CD14-positive monocyte (primary cell): Measurements from ENCODE around the gene SPON1. TPM values are rescaled to one million over a fixed set of nuclear protein-coding genes. Genes with fewer than 3 reads are reported as not detected.

Experiments used
- DNase-seq, 3 donors: peaks; one replicate each; pipeline ENCODE4 v3.0.0-alpha.2; 2011 to 2022
- H2AFZ ChIP-seq: 2 replicates; pipeline ENCODE4 v1.6.0; 2012; ENCODE audit warnings: mild to moderate bottlenecking, low read depth, low read length, inconsistent platforms; ENCODE audit not compliant: insufficient read depth, poor library complexity, severe bottlenecking
- H3K27ac ChIP-seq, 2 donors: 1 replicate in 1 of 2; 2 replicates in 1 of 2; pipeline ENCODE4 v1.5.1; 2012 to 2013; ENCODE audit warnings: low read length in 2 of 2, control low read depth in 1 of 2, inconsistent platforms in 1 of 2, low read depth in 1 of 2, mild to moderate bottlenecking in 1 of 2
- H3K27me3 ChIP-seq, 2 donors: one replicate each; pipeline versions ENCODE4 v1.6.0 to v1.6.1; 2011 to 2013; ENCODE audit warnings: low read length in 2 of 2; ENCODE audit not compliant: control insufficient read depth in 2 of 2, insufficient read depth in 2 of 2
- H3K36me3 ChIP-seq, 2 donors: replicated peaks in 1 of 2; 1 replicate in 1 of 2; 2 replicates in 1 of 2; pipeline versions ENCODE4 v1.5.1 to v1.6.1; 2012 to 2013; ENCODE audit warnings: low read length in 2 of 2, control low read depth in 1 of 2, inconsistent platforms in 1 of 2, mild to moderate bottlenecking in 1 of 2; ENCODE audit not compliant: insufficient read depth in 2 of 2, control insufficient read depth in 1 of 2
- H3K4me1 ChIP-seq, 2 donors: 1 replicate in 1 of 2; 2 replicates in 1 of 2; pipeline versions ENCODE4 v1.5.1 to v1.6.1; 2012 to 2013; ENCODE audit warnings: low read length in 2 of 2, control low read depth in 1 of 2, inconsistent platforms in 1 of 2, mild to moderate bottlenecking in 1 of 2, moderate library complexity in 1 of 2; ENCODE audit not compliant: insufficient read depth in 2 of 2, control insufficient read depth in 1 of 2
- H3K4me2 ChIP-seq: replicated peaks from 2 replicates; pipeline ENCODE3; 2012; ENCODE audit warnings: low read length, moderate library complexity, mild to moderate bottlenecking; ENCODE audit not compliant: poor library complexity, severe bottlenecking; ENCODE audit errors: extremely low read depth
- H3K4me3 ChIP-seq, 3 experiments: fragments of 200-600 bp in 1 of 3; sonication (generic) in 1 of 3; replicated peaks in 1 of 3; 1 replicate in 2 of 3; 2 replicates in 1 of 3; pipeline ENCODE4 v1.5.1; 2011 to 2013; ENCODE audit warnings: low read length in 3 of 3, mild to moderate bottlenecking in 3 of 3, control low read depth in 2 of 3, low read depth in 2 of 3, inconsistent platforms in 1 of 3, moderate library complexity in 1 of 3
- H3K79me2 ChIP-seq: 2 replicates; pipeline ENCODE4 v1.6.0; 2012; ENCODE audit warnings: mild to moderate bottlenecking, control low read depth, inconsistent platforms, low read length, moderate library complexity; ENCODE audit not compliant: insufficient read depth
- H3K9ac ChIP-seq: 2 replicates; pipeline ENCODE4 v1.6.0; 2017; ENCODE audit warnings: low read length, mild to moderate bottlenecking; ENCODE audit not compliant: insufficient read depth, poor library complexity, severe bottlenecking
- H3K9me3 ChIP-seq, 2 donors: replicated peaks in 1 of 2; 1 replicate in 1 of 2; 2 replicates in 1 of 2; pipeline versions ENCODE4 v1.5.1 to v1.6.1; 2012 to 2013; ENCODE audit warnings: low read length in 2 of 2, control low read depth in 1 of 2; ENCODE audit not compliant: control insufficient read depth in 1 of 2, insufficient read depth in 1 of 2
- H4K20me1 ChIP-seq: 2 replicates; pipeline ENCODE4 v1.6.0; 2012; ENCODE audit warnings: mild to moderate bottlenecking, low read length, control low read depth, moderate library complexity; ENCODE audit not compliant: insufficient read depth
- H3K27ac Mint-ChIP-seq, 7 donors: one replicate each; pipeline ENCODE4 v1.8.0; 2020; ENCODE audit warnings: mild to moderate bottlenecking in 7 of 7, mixed read lengths in 7 of 7, moderate library complexity in 6 of 7, inconsistent platforms in 2 of 7
- H3K27me3 Mint-ChIP-seq, 3 donors: one replicate each; pipeline ENCODE4 v1.8.0; 2021 to 2022; ENCODE audit warnings: low read depth in 3 of 3, mild to moderate bottlenecking in 3 of 3, mixed read lengths in 3 of 3, moderate library complexity in 3 of 3, inconsistent platforms in 1 of 3
- H3K36me3 Mint-ChIP-seq, 2 donors: one replicate each; pipeline ENCODE4 v1.8.0; 2020; ENCODE audit warnings: mixed read lengths in 2 of 2, inconsistent platforms in 1 of 2, mild to moderate bottlenecking in 1 of 2
- H3K4me1 Mint-ChIP-seq: one replicate; pipeline ENCODE4 v1.8.0; 2020; ENCODE audit warnings: mild to moderate bottlenecking, mixed read lengths
- H3K4me3 Mint-ChIP-seq, 2 donors: one replicate each; pipeline ENCODE4 v1.8.0; 2020; ENCODE audit warnings: mild to moderate bottlenecking in 2 of 2, mixed read lengths in 2 of 2, moderate library complexity in 1 of 2
- H3K9me3 Mint-ChIP-seq, 7 donors: one replicate each; pipeline ENCODE4 v1.8.0; 2020 to 2022; ENCODE audit warnings: mixed read lengths in 7 of 7, mild to moderate bottlenecking in 6 of 7, moderate library complexity in 6 of 7, inconsistent platforms in 2 of 7
- CTCF ChIP-seq: fragments of 200-600 bp; IDR thresholded peaks from one replicate; pipeline ENCODE4 v1.8.0; 2022; ENCODE audit warnings: antibody characterized with exemption, mild to moderate bottlenecking
- WGBS: methylation state at CpG from one replicate; pipeline ENCODE4 v1.1.5; 2013; ENCODE audit warnings: missing lambda C conversion rate; ENCODE audit not compliant: insufficient coverage; 5-methylcytosine and 5-hydroxymethylcytosine counted together
- intact Hi-C, 2 donors: fragments of 100-400 bp; cut with micrococcal nuclease; formaldehyde crosslinking; loops; one replicate each; pipeline versions ENCODE4 v1.15.0 to v1.15.1; 2023
- polyA plus RNA-seq, 3 donors: library from polyadenylated mRNA; depleted of rRNA in 1 of 3; unstranded in 2 of 3; stranded (reverse) in 1 of 3; fragments of 300-500 nt in 2 of 3; fragments of >200 nt in 1 of 3; fragmentation: Illumina TruSeq in 2 of 3; gene quantifications; 1 replicate in 2 of 3; 2 replicates in 1 of 3; pipeline ENCODE4 v1.2.3, GENCODE V29; 2012 to 2021

The SPON1 gene
- polyA plus RNA-seq, 3 donors: not detected

GRCh38 chr11:13955971-13956421 lies 6.5 kb upstream of the SPON1 start:
- Histone ChIP-seq H3K79me2 (no peaks in the 10 kb centered on the region), H2AFZ (no peak overlapping the region), H3K9ac (no peak overlapping the region), H4K20me1 (no peaks in the 10 kb centered on the region), H3K27ac (no peak overlapping the region), H3K4me1 (no peaks in the 10 kb centered on the region), H3K4me3 (no peak overlapping the region), H3K9me3 (peaks cover 0 to 3% of the 10 kb centered on the region in 2 donors), H3K4me2 (no peak overlapping the region), H3K36me3 (no peaks in the 10 kb centered on the region), H3K27me3 (peaks cover 21 to 32% of the 10 kb centered on the region in 2 donors)
- Mint-ChIP-seq H3K4me3 (no peak overlapping the region), H3K9me3 (peaks cover 0 to 2% (median 0%) of the 10 kb centered on the region in 7 donors), H3K27ac (no peak overlapping the region), H3K36me3 (no peaks in the 10 kb centered on the region), H3K27me3 (peaks cover 15 to 27% (median 21%) of the 10 kb centered on the region in 3 donors), H3K4me1 (no peaks in the 10 kb centered on the region)
- 53% methylated on average over 3 of the region's 5 CpGs for WGBS
- intact Hi-C loops: loop anchor here (1.0 to 2.0 kb wide), 2 partner anchors 292 to 293 kb away; no protein-coding TSS in a partner anchor
- peak; percentile 83 for TF ChIP-seq CTCF
- peak; percentile 40 to 67 (median 55) for DNase-seq

- H3K36me3 ChIP-seq: no peaks in the 10 kb centered on the region
- no peaks in the 10 kb centered on the region for H3K79me2 ChIP-seq
- DNase-seq: no peak
- H3K27ac ChIP-seq: no peak overlapping the region
- no peak overlapping the region for H3K27ac Mint-ChIP-seq
- H3K9ac ChIP-seq: no peak overlapping the region
- H3K27me3 Mint-ChIP-seq: peaks cover 24 to 36% (median 29%) of the 10 kb centered on the region in 3 donors
- peaks cover 0 to 11% of the 10 kb centered on the region in 2 donors for H3K9me3 ChIP-seq
- no peak for TF ChIP-seq CTCF
- 94% methylated on average over 1 of the region's 1 CpG for WGBS
- no peaks in the 10 kb centered on the region for H3K36me3 Mint-ChIP-seq
- intact Hi-C loops: loop anchor here in 1 of 2 donors (2.0 kb wide), 1 partner anchor 292 kb away; no protein-coding TSS in a partner anchor
- H3K27me3 ChIP-seq: peaks cover 30 to 42% of the 10 kb centered on the region in 2 donors
- no peak overlapping the region for H3K4me3 Mint-ChIP-seq
- no peaks in the 10 kb centered on the region for H4K20me1 ChIP-seq
- H3K4me1 Mint-ChIP-seq: no peaks in the 10 kb centered on the region
- no peak overlapping the region for H3K4me3 ChIP-seq
- H3K4me2 ChIP-seq: no peak overlapping the region
- peaks cover 0 to 2% (median 0%) of the 10 kb centered on the region in 7 donors for H3K9me3 Mint-ChIP-seq
- no peaks in the 10 kb centered on the region for H3K4me1 ChIP-seq
- H2AFZ ChIP-seq: no peak overlapping the region
Measured at GRCh38 chr11:13956988-13957387, 5.5 kb upstream of the SPON1 start.
